Kidney (tissue), 14 donors: Measurements from ENCODE around the gene CXCL3. TPM values are rescaled to one million over a fixed set of nuclear protein-coding genes. Genes with fewer than 3 reads are reported as not detected.

Source experiments
- DNase-seq, 5 donors: peaks; one replicate each; pipeline ENCODE4 v3.0.0-alpha.2; 2013 to 2020
- FAIRE-seq: peaks from 2 replicates; lab custom pipeline; 2012; peaks lifted over from hg19 to GRCh38; lab: Jason Lieb, UNC
- H3K27ac ChIP-seq, 2 donors: one replicate each; pipeline ENCODE4 v1.7.0; 2013; ENCODE audit warnings: low read depth in 2 of 2, low read length in 2 of 2, inconsistent platforms in 1 of 2
- H3K27me3 ChIP-seq: one replicate; pipeline ENCODE4 v1.7.1; 2013; ENCODE audit warnings: low read length, inconsistent platforms; ENCODE audit not compliant: control insufficient read depth, insufficient read depth
- H3K36me3 ChIP-seq, 3 donors: one replicate each; pipeline versions ENCODE4 v1.7.0 to v1.7.1; 2013; ENCODE audit warnings: low read length in 3 of 3, control low read depth in 1 of 3, inconsistent platforms in 1 of 3; ENCODE audit not compliant: insufficient read depth in 3 of 3, control insufficient read depth in 2 of 3
- H3K4me1 ChIP-seq, 3 donors: one replicate each; pipeline versions ENCODE4 v1.7.0 to v1.7.1; 2013; ENCODE audit warnings: low read length in 3 of 3, inconsistent platforms in 1 of 3, low read depth in 1 of 3; ENCODE audit not compliant: control insufficient read depth in 2 of 3, insufficient read depth in 2 of 3
- H3K4me3 ChIP-seq, 3 donors: one replicate each; pipeline versions ENCODE4 v1.7.0 to v1.8.1; 2013; ENCODE audit warnings: low read length in 3 of 3, control low read depth in 1 of 3, inconsistent platforms in 1 of 3
- H3K9ac ChIP-seq, 3 donors: one replicate each; pipeline versions ENCODE4 v1.7.0 to v1.7.1; 2013; ENCODE audit warnings: low read length in 3 of 3, control low read depth in 1 of 3, inconsistent platforms in 1 of 3
- H3K9me3 ChIP-seq, 3 donors: one replicate each; pipeline versions ENCODE4 v1.7.0 to v1.7.1; 2013; ENCODE audit warnings: low read length in 3 of 3, control low read depth in 1 of 3, inconsistent platforms in 1 of 3; ENCODE audit not compliant: control insufficient read depth in 2 of 3, insufficient read depth in 1 of 3
- CTCF ChIP-seq: IDR thresholded peaks from 3 replicates; pipeline ENCODE4 v1.5.1; 2012; ENCODE audit warnings: mild to moderate bottlenecking, moderate library complexity, borderline replicate concordance; ENCODE audit not compliant: insufficient read depth; ENCODE audit errors: extremely low read depth
- intact Hi-C: fragments of 100-400 bp; cut with DNase I; formaldehyde crosslinking; loops from one replicate; pipeline ENCODE4 v1.11.1; 2022
- polyA plus RNA-seq: library from polyadenylated mRNA; stranded (reverse); fragments of 350-450 nt; fragmentation: Illumina TruSeq; extraction: RNeasy Lipid Tissue Mini Kit (QIAGEN cat#74804); gene quantifications from one replicate; pipeline ENCODE4 v1.2.3, GENCODE V29; 2014; ENCODE audit warnings: low read depth, low replicate concordance; ENCODE audit not compliant: insufficient read depth
- total RNA-seq: library from RNA; stranded (reverse); fragmentation: NEBNext Ultra II Directional; extraction: Animal tissue kit (Norgen Biotek cat#: 25700); gene quantifications from one replicate; pipeline ENCODE4 v1.2.1, GENCODE V29; 2021
- donor health status: control.
- donor health status: control.
- donor health status: control.
- donor health status: control.
- donor health status: control.
- donor health status: DM: yes; HTN: yes; CAD: no.
- donor health status: Normal renal cell carcinoma (clear cell type).

The CXCL3 gene
- total and polyA plus RNA-seq, 2 donors from 2014 or later = 0.97 to 2.8 TPM

GRCh38 chr4:74028504-74028903 is 10.0 kb downstream of the CXCL3 start:
- Histone ChIP-seq H3K9ac (no peak overlapping the region), H3K36me3 (no peaks in the 10 kb centered on the region), H3K9me3 (no peaks in the 10 kb centered on the region), H3K4me1 (no peaks in the 10 kb centered on the region), H3K4me3 (no peak overlapping the region), H3K27ac (no peak overlapping the region), H3K27me3 (no peaks in the 10 kb centered on the region)
- FAIRE-seq (no peak), DNase-seq (no peak)
- intact Hi-C loops = no loop called here
- TF ChIP-seq CTCF = no peak

DNA sequence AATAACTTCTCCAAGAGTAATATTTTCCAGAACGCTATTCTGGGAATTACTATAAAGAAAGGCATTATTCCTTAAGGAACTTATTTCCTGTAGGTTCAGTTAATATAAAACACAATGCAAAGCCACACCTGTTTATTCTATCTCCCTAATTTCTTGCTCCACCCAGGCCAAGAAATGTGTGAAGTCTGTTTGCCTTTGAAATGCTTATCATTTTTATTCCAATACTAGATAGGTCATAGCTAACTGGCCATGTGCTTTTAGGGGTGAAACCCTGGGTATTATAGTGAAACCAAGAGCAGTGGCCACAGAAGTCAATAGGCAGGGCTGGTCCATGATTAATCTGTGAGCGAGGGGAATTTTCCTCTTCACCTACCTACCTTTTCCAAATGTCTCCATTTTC is 14.8 kb downstream of the CXCL3 start:
- H3K4me3 ChIP-seq = no peak overlapping the region
- TF ChIP-seq CTCF = no peak
- FAIRE-seq (no peak), DNase-seq (no peak)
- H3K9me3 ChIP-seq = no peaks in the 10 kb centered on the region
- no peaks in the 10 kb centered on the region for H3K4me1 ChIP-seq
- no peaks in the 10 kb centered on the region for H3K27me3 ChIP-seq
- no peak overlapping the region for H3K27ac ChIP-seq
- intact Hi-C loops = no loop called here
- no peaks in the 10 kb centered on the region for H3K36me3 ChIP-seq
- H3K9ac ChIP-seq = no peak overlapping the region

GRCh38 chr4:74021601-74022000 is 16.9 kb downstream of the CXCL3 start:
- Histone ChIP-seq H3K9ac (no peak overlapping the region), H3K36me3 (no peaks in the 10 kb centered on the region), H3K9me3 (no peaks in the 10 kb centered on the region), H3K4me1 (no peaks in the 10 kb centered on the region), H3K27me3 (no peaks in the 10 kb centered on the region), H3K27ac (no peak overlapping the region), H3K4me3 (no peak overlapping the region)
- no peak for TF ChIP-seq CTCF
- DNase-seq (no peak), FAIRE-seq (no peak)
- intact Hi-C loops = no loop called here

DNA sequence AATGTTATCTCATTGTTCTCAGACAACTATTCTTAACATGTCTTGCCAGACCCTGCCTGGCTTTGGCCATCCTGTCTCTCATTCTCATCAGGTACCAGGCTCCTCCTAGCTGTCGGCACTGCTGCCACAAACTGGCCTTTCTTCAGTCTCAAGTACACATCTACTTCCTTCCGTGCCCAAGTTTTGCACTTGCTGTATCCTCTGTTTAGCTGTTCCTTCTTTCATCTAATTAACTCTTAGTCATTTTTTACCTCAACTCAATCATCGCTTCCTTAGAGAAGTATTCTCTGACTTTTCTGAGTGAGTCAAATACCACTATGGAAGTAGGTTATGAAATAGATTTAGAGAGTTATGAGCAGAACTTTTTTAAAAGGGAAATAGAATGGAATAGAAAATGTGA is 19.7 kb downstream of the CXCL3 start:
- Histone ChIP-seq H3K9ac (no peak overlapping the region), H3K4me3 (no peak overlapping the region), H3K27me3 (no peaks in the 10 kb centered on the region), H3K4me1 (no peaks in the 10 kb centered on the region), H3K36me3 (no peaks in the 10 kb centered on the region), H3K9me3 (no peaks in the 10 kb centered on the region), H3K27ac (no peak overlapping the region)
- no peak for TF ChIP-seq CTCF
- DNase-seq (no peak), FAIRE-seq (no peak)
- intact Hi-C loops = no loop called here
